ENCODE results near the gene ZFYVE16.
A peak's percentile ranks its signal among the peaks of the same experiment; 100 is the strongest.
"Not testable (repeated sequence)": the region's sequence is repeated elsewhere in the genome, so short reads cannot be mapped to it uniquely, and the experiment has no call there.

Gene ZFYVE16

DNA sequence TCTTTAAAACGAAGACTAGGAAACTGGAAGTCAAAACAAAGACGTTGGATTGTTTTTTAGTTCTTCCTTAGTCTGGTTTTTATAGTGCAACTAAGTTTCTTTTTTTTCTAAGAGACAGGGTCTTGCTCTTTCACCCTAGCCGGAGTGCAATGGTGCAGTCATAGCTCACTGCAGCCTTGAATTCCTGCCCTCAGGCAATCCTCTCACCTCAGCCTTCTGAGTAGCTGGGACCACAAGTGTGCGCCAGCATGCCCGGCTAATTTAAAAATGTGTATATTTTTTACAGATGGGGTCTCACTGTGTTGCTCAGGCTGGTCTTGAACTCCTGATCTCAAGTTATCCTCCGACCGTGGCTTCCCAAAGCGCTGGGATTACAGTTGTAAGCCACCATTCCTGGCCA is 27.6 kb downstream of the ZFYVE16 start:
- Histone ChIP-seq H3K27ac (no peak overlapping the region), H3K9ac (no peak overlapping the region), H3K4me3 (no peak overlapping the region), H4K20me1 (peaks cover 0 to 73% (median 0%) of the 10 kb centered on the region in 11 experiments; a peak in 3 of 22 replicates), H3K9me3 (replicated peaks in 1 of 11) (peaks cover 12 to 39% (median 23%) of the 10 kb centered on the region in 11 experiments; a peak in 19 of 22 replicates), H3K27me3 (no peaks in the 10 kb centered on the region), H3K36me3 (peaks cover 56 to 72% (median 65%) of the 10 kb centered on the region in 11 experiments), H3K4me2 (no peak overlapping the region), H3K4me1 (no peaks in the 10 kb centered on the region)
- no peak for TF ChIP-seq Cebpa-rat (IDR thresholded peaks at IDR 0.05)

DNA sequence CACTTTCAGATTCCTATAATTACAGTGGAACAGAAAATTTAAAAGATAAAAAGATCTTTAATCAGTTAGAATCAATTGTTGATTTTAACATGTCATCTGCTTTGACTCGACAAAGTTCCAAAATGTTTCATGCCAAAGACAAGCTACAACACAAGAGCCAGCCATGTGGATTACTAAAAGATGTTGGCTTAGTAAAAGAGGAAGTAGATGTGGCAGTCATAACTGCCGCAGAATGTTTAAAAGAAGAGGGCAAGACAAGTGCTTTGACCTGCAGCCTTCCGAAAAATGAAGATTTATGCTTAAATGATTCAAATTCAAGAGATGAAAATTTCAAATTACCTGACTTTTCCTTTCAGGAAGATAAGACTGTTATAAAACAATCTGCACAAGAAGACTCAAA is 29.5 kb downstream of the ZFYVE16 start:
- no peaks in the 10 kb centered on the region for H3K27me3 ChIP-seq
- H3K9ac ChIP-seq, result no peak overlapping the region
- no peak overlapping the region for H3K27ac ChIP-seq
- H3K36me3 ChIP-seq, result peaks cover 71 to 91% (median 82%) of the 10 kb centered on the region in 11 experiments
- no peaks in the 10 kb centered on the region for H3K4me1 ChIP-seq
- peaks cover 9 to 28% (median 20%) of the 10 kb centered on the region in 11 experiments; a peak in 19 of 22 replicates for H3K9me3 ChIP-seq (replicated peaks in 1 of 11)
- H3K4me3 ChIP-seq, result no peak overlapping the region
- peaks cover 0 to 87% (median 0%) of the 10 kb centered on the region in 11 experiments; a peak in 4 of 22 replicates for H4K20me1 ChIP-seq
- no peak for TF ChIP-seq Cebpa-rat (IDR thresholded peaks at IDR 0.05)
- H3K4me2 ChIP-seq, result no peak overlapping the region

DNA sequence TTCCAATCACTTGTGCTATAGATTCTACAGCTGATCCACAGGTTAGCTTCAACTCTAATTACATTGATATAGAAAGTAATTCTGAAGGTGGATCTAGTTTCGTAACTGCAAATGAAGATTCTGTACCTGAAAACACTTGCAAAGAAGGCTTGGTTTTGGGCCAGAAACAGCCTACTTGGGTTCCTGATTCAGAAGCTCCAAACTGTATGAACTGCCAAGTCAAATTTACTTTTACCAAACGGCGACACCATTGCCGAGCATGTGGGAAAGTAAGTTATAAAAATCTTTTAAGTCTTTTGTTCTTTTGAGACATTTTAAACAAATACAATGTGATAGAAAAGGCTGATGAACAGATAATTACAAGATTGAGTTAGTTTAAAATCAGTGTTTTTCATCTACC is 30.9 kb downstream of the ZFYVE16 start:
- no peak for TF ChIP-seq Cebpa-rat (IDR thresholded peaks at IDR 0.05)
- Histone ChIP-seq H3K36me3 (peaks cover 85 to 100% (median 95%) of the 10 kb centered on the region in 11 experiments), H3K27ac (no peak overlapping the region), H3K4me2 (no peak overlapping the region), H3K9ac (no peak overlapping the region), H3K4me1 (no peaks in the 10 kb centered on the region), H3K27me3 (no peaks in the 10 kb centered on the region), H3K4me3 (no peak overlapping the region), H3K9me3 (replicated peaks in 1 of 11) (peaks cover 9 to 27% (median 19%) of the 10 kb centered on the region in 11 experiments; a peak in 19 of 22 replicates), H4K20me1 (peaks cover 0 to 94% (median 0%) of the 10 kb centered on the region in 11 experiments; a peak in 4 of 22 replicates)

DNA sequence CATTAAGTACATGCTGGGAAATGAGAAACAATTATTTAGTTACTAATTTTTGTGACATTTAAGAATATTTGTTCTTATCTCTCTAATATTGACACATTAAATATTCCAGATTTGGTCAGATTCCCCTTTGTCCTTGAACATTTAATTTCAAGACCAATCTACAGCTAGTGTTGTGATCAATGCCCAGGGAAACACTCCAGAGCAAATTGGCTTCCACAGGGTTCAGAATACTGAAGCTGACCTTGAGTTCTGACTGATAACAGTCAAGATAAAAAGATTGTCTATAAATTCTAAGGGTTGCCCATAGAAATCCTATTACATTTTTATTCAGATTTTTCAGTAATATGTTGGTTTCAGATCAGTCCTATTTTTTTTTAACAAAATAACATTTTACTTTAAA is 31.3 kb downstream of the ZFYVE16 start:
- TF ChIP-seq Cebpa-rat (IDR thresholded peaks at IDR 0.05), result no peak
- no peaks in the 10 kb centered on the region for H3K4me1 ChIP-seq

DNA sequence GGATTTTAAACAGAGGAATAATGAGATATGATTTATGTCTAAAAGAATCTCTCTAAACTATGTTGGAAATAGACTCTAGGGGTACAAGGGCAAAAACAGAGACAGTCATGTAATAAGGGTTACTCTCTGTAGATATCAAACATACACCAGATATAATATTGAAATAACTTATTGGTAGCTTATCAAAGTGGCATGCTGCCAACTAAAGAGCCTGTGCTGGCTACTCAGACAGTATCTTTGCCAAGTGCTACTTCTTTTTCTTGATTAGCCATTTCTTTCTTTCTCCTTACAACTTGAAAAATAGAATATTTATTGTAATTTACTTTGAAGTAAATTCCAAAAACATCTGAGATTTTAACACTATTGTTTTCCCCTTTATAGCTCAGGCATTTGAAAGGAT is 34.9 kb downstream of the ZFYVE16 start:
- no peak overlapping the region for H3K4me3 ChIP-seq
- H3K27ac ChIP-seq, result no peak overlapping the region
- H3K27me3 ChIP-seq, result no peaks in the 10 kb centered on the region
- H4K20me1 ChIP-seq, result peaks cover 0 to 73% (median 0%) of the 10 kb centered on the region in 11 experiments; a peak in 4 of 22 replicates
- H3K4me1 ChIP-seq, result peaks cover 0 to 10% (median 3%) of the 10 kb centered on the region in 10 experiments; a peak in 9 of 20 replicates
- H3K4me2 ChIP-seq, result no peak overlapping the region
- H3K36me3 ChIP-seq, result peaks cover 78 to 96% (median 90%) of the 10 kb centered on the region in 11 experiments
- no peak for TF ChIP-seq Cebpa-rat (IDR thresholded peaks at IDR 0.05)
- H3K9ac ChIP-seq, result no peak overlapping the region
- peaks cover 0 to 9% (median 0%) of the 10 kb centered on the region in 11 experiments; a peak in 6 of 22 replicates for H3K9me3 ChIP-seq (replicated peaks in 1 of 11)

More for the DNA sequence above, 31.3 kb downstream of the ZFYVE16 start:
- H3K4me2 ChIP-seq, result no peak overlapping the region
- H3K9me3 ChIP-seq (replicated peaks in 1 of 11), result peaks cover 9 to 25% (median 19%) of the 10 kb centered on the region in 11 experiments; a peak in 19 of 22 replicates
- peaks cover 84 to 98% (median 93%) of the 10 kb centered on the region in 11 experiments for H3K36me3 ChIP-seq
- no peaks in the 10 kb centered on the region for H3K27me3 ChIP-seq
- H3K27ac ChIP-seq, result no peak overlapping the region
- peaks cover 0 to 90% (median 0%) of the 10 kb centered on the region in 11 experiments; a peak in 4 of 22 replicates for H4K20me1 ChIP-seq
- H3K9ac ChIP-seq, result no peak overlapping the region
- H3K4me3 ChIP-seq, result no peak overlapping the region

DNA sequence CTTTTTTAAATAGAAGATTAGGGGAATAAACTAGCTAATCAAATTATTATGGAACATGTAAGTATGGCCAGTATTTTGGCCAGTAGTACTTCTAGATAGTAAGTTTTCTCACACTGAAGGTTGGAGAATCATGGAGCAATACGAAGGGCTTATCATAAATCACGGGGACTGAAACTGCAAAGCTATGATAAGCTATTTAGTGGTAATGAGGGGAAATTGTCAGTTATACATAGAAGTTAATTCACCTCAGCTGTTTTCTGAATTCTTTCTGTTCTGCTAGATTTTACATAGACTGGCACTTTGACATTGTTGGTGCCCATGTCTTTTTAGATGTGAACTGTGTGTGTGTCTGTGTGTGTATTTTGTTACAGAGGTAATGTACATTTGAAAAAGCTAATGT is 45.5 kb downstream of the ZFYVE16 start:
- H4K20me1 ChIP-seq, result peaks cover 0 to 23% (median 0%) of the 10 kb centered on the region in 11 experiments; a peak in 3 of 22 replicates
- H3K4me3 ChIP-seq, result no peak overlapping the region
- TF ChIP-seq Cebpa-rat (IDR thresholded peaks at IDR 0.05), result no peak
- H3K9me3 ChIP-seq (replicated peaks in 1 of 11), result no peaks in the 10 kb centered on the region; a peak in 2 of 22 replicates
- peaks cover 0 to 7% (median 0%) of the 10 kb centered on the region in 10 experiments; a peak in 1 of 20 replicates for H3K4me1 ChIP-seq
- no peaks in the 10 kb centered on the region for H3K27me3 ChIP-seq
- peaks cover 64 to 100% (median 91%) of the 10 kb centered on the region in 11 experiments for H3K36me3 ChIP-seq
- H3K9ac ChIP-seq, result no peak overlapping the region
- H3K4me2 ChIP-seq, result no peak overlapping the region
- no peak overlapping the region for H3K27ac ChIP-seq

DNA sequence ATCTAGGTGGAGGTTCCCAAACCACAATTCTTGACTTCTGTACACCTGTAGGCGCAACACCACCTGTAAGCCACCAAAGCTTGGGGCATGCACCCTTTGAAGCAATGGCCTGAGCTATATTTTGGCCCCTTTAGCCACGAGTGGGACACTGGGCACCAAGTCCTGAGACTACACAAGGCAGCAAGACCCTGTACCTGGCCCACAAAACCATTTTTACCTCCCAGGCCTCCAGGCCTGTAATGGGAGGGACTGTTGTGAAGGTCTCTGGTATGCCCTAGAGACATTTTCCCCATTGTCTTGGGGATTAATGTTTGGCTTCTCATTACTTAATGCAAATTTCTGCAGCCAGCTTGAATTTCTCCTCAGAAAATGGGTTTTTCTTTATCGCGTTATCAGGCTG is 55.4 kb downstream of the ZFYVE16 start:
- Histone ChIP-seq H3K9me3 (replicated peaks in 1 of 11) (peaks cover 46 to 58% (median 53%) of the 10 kb centered on the region in 11 experiments), H3K4me1 (peaks cover 0 to 21% (median 0%) of the 10 kb centered on the region in 10 experiments; a peak in 7 of 20 replicates), H3K27me3 (no peaks in the 10 kb centered on the region), H3K27ac (no peak overlapping the region), H3K36me3 (peaks cover 91 to 99% (median 95%) of the 10 kb centered on the region in 11 experiments), H3K4me3 (peak overlapping the region in 3 of 10 experiments; percentile 12 to 32 (median 14); a peak in 3 of 20 replicates), H3K9ac (no peak overlapping the region), H3K4me2 (no peak overlapping the region), H4K20me1 (peaks cover 0 to 18% (median 0%) of the 10 kb centered on the region in 11 experiments; a peak in 2 of 22 replicates)
- TF ChIP-seq Cebpa-rat (IDR thresholded peaks at IDR 0.05), result no peak

DNA sequence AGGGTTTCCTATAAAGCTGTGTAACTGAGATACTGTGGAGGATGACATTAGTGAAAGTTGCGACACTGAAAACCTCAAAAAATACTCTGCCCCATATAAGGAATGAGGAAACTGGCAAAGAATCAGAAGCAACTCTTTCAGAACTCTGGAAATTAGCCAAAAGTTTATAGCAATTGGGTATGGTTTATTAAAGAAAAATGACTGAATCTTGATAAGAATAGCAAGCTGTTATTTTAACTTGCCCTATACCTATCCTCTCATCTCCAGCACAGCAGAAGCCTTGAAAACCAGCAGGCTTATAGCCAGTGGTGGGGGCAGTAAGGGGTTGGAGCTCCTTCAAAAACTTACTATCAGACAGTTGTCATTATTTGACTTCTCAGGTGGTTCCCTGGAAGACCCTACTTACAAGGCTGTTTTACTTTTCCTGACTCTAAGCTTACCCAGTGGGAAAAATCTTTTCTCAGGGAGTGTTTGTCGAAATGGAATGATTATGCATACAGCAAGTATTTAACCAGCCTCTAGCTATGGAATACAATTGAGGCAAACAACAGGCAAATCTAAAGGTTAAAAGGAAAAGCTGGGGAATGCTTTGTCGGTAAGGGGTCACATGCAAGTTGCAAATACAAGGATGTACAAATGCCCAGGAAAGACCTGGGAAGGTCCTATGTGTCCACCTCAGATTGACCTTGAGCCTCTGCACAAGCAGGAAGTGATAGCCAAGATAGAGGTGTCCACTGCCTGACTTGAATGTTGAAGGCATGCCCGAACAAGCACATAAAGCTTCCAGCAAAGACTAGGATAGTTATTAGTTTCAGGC is 59.0 kb downstream of the ZFYVE16 start:
- peak overlapping the region in 1 of 11 experiments; percentile 15; a peak in 1 of 22 replicates for H3K27ac ChIP-seq
- peaks cover 55 to 72% (median 69%) of the 10 kb centered on the region in 11 experiments for H3K9me3 ChIP-seq (replicated peaks in 1 of 11)
- H3K4me2 ChIP-seq, result peak overlapping the region in 4 of 11 experiments; percentile 21 to 50 (median 38); a peak in 6 of 22 replicates
- H3K9ac ChIP-seq, result no peak overlapping the region
- H3K27me3 ChIP-seq, result no peaks in the 10 kb centered on the region
- TF ChIP-seq Cebpa-rat (IDR thresholded peaks at IDR 0.05), result no peak
- peaks cover 0 to 21% (median 0%) of the 10 kb centered on the region in 10 experiments; a peak in 7 of 20 replicates for H3K4me1 ChIP-seq
- peaks cover 0 to 18% (median 0%) of the 10 kb centered on the region in 11 experiments; a peak in 2 of 22 replicates for H4K20me1 ChIP-seq
- peaks cover 83 to 95% (median 87%) of the 10 kb centered on the region in 11 experiments for H3K36me3 ChIP-seq
- H3K4me3 ChIP-seq, result no peak overlapping the region

DNA sequence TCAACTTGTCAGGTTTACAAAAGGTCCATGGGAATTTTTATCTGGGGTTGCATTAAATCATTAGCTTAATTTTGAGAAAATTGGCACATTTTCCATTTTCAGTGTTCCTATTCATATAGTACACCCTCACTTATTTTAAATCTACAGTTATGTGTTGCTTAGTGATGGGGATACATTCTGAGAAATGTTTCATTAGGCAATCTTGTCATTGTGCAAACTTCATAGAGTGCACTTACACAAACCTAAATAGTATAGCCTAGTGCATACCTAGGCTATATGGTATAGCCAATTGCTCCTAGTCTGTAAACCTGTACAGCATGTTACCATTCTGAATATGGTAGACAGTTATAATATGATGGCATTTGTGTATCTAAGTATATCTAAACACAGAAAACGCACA is 60.3 kb downstream of the ZFYVE16 start:
- peaks cover 83 to 95% (median 87%) of the 10 kb centered on the region in 11 experiments for H3K36me3 ChIP-seq
- H3K4me1 ChIP-seq, result peaks cover 0 to 21% (median 0%) of the 10 kb centered on the region in 10 experiments; a peak in 7 of 20 replicates
- H3K9me3 ChIP-seq (replicated peaks in 1 of 11), result peaks cover 42 to 64% (median 60%) of the 10 kb centered on the region in 11 experiments

DNA sequence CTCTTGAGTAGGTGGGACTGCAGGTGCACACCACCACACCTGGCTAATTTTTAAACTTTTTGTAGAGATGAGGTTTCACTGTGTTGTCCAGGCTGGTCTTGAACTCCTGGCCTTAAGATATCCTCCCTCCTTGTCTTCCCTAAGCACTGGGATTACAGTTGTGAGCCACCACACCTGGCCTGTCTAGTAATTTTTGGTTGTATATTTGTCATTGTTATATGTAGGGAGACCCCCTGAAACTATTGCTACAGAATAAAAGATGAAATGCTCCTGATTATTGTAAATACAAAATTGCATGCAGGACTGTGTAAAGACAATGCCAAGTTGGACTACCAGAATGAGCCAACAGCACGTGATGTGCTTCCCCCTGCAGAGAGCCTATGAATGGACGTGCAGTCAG is 62.8 kb downstream of the ZFYVE16 start:
- Histone ChIP-seq H3K9me3 (replicated peaks in 1 of 11) (peaks cover 27 to 39% (median 37%) of the 10 kb centered on the region in 11 experiments), H3K36me3 (peaks cover 81 to 95% (median 89%) of the 10 kb centered on the region in 11 experiments), H4K20me1 (peaks cover 0 to 34% (median 0%) of the 10 kb centered on the region in 11 experiments; a peak in 2 of 22 replicates), H3K4me1 (peaks cover 0 to 17% (median 0%) of the 10 kb centered on the region in 10 experiments; a peak in 7 of 20 replicates), H3K4me3 (peak overlapping the region in 6 of 10 experiments; percentile 9 to 27 (median 16); a peak in 1 of 20 replicates)
- not testable (repeated sequence) for H3K27ac ChIP-seq, H3K27me3 ChIP-seq, H3K9ac ChIP-seq, H3K4me2 ChIP-seq

More for the DNA sequence above, 60.3 kb downstream of the ZFYVE16 start:
- Histone ChIP-seq H3K27ac (no peak overlapping the region), H3K4me2 (no peak overlapping the region), H3K4me3 (no peak overlapping the region), H4K20me1 (peaks cover 0 to 28% (median 0%) of the 10 kb centered on the region in 11 experiments; a peak in 2 of 22 replicates), H3K9ac (no peak overlapping the region), H3K27me3 (no peaks in the 10 kb centered on the region)
- no peak for TF ChIP-seq Cebpa-rat (IDR thresholded peaks at IDR 0.05)
